GM12891 (cell line): ENCODE data around the gene FOXO1.

ENCODE experiments used
- DNase-seq: peaks from one replicate; pipeline ENCODE4 v3.0.0; 2011; ENCODE audit warnings: low spot score; ENCODE audit not compliant: insufficient read length
- FAIRE-seq: peaks from 2 replicates; lab custom pipeline; 2011; peaks lifted over from hg19 to GRCh38; lab: Jason Lieb, UNC
- PAX5 ChIP-seq: IDR thresholded peaks from 2 replicates; pipeline ENCODE4 v1.6.1; 2011; ENCODE audit warnings: low read length, moderate library complexity, mild to moderate bottlenecking; ENCODE audit not compliant: insufficient read depth, severe bottlenecking
- POLR2A ChIP-seq: IDR thresholded peaks from 2 replicates; pipeline ENCODE4 v1.6.1; 2011; ENCODE audit warnings: low read depth, low read length, control low read depth
- POLR2AphosphoS5 ChIP-seq: IDR thresholded peaks from 2 replicates; pipeline ENCODE4 v1.6.1; 2011; ENCODE audit warnings: low read depth, low read length, control low read depth
- POU2F2 ChIP-seq: IDR thresholded peaks from 2 replicates; pipeline ENCODE4 v1.6.1; 2011; ENCODE audit warnings: low read depth, mild to moderate bottlenecking, control low read depth, low read length, moderate library complexity
- SPI1 ChIP-seq: IDR thresholded peaks from 2 replicates; pipeline ENCODE4 v1.6.1; 2011; ENCODE audit warnings: low read depth, low read length, control low read depth
- TAF1 ChIP-seq: IDR thresholded peaks from 2 replicates; pipeline ENCODE4 v1.6.1; 2011; ENCODE audit warnings: low read depth, low read length, control low read depth

FOXO1 gene

GRCh38 chr13:40656358-40656757 is 10.1 kb downstream of the FOXO1 start:
- FAIRE-seq (no peak), DNase-seq (no peak)
- TF ChIP-seq POLR2AphosphoS5, result no peak
- no peak for TF ChIP-seq POU2F2
- no peak for TF ChIP-seq TAF1
- no peak for TF ChIP-seq POLR2A
- TF ChIP-seq SPI1, result no peak

GRCh38 chr13:40653527-40654318 is 12.7 kb downstream of the FOXO1 start:
- FAIRE-seq (no peak), DNase-seq (no peak)
- TF ChIP-seq PAX5 (no peak), SPI1 (0 out of 2 replicates have a peak, but pooled peaks have one; percentile 9), POU2F2 (no peak), POLR2AphosphoS5 (no peak)

GRCh38 chr13:40652588-40652940 is 13.9 kb downstream of the FOXO1 start:
- DNase-seq, result no peak
- TF ChIP-seq POLR2AphosphoS5 (no peak), PAX5 (no peak), POU2F2 (no peak), TAF1 (no peak), POLR2A (no peak), SPI1 (no peak)

GRCh38 chr13:40651866-40652587 is 14.4 kb downstream of the FOXO1 start:
- FAIRE-seq (peak; percentile 75), DNase-seq (no peak)

More at GRCh38 chr13:40652588-40652940, 13.9 kb downstream of the FOXO1 start:
- FAIRE-seq, result no peak

GRCh38 chr13:40648841-40649240 is 17.6 kb downstream of the FOXO1 start:
- TF ChIP-seq POU2F2 (no peak), POLR2AphosphoS5 (no peak), PAX5 (no peak), SPI1 (no peak), POLR2A (no peak), TAF1 (no peak)

More at GRCh38 chr13:40651866-40652587, 14.4 kb downstream of the FOXO1 start:
- no peak for TF ChIP-seq TAF1
- TF ChIP-seq SPI1, result no peak
- TF ChIP-seq POU2F2, result no peak
- no peak for TF ChIP-seq POLR2AphosphoS5
- no peak for TF ChIP-seq PAX5
- no peak for TF ChIP-seq POLR2A

GRCh38 chr13:40648040-40648439 is 18.4 kb downstream of the FOXO1 start:
- DNase-seq, result no peak
- no peak for FAIRE-seq
- TF ChIP-seq TAF1 (no peak), POLR2AphosphoS5 (no peak), PAX5 (no peak), POLR2A (no peak), SPI1 (no peak), POU2F2 (no peak)

More at GRCh38 chr13:40648841-40649240, 17.6 kb downstream of the FOXO1 start:
- FAIRE-seq, result peak; percentile 72
- no peak for DNase-seq

- no peak for DNase-seq
- no peak for FAIRE-seq
- TF ChIP-seq POLR2AphosphoS5 (no peak), SPI1 (no peak), PAX5 (no peak), TAF1 (no peak), POU2F2 (no peak), POLR2A (no peak)
Observed at GRCh38 chr13:40644838-40645604, 21.4 kb downstream of the FOXO1 start.

GRCh38 chr13:40640845-40641458 is 25.5 kb downstream of the FOXO1 start:
- no peak for FAIRE-seq
- no peak for TF ChIP-seq TAF1
- no peak for TF ChIP-seq POU2F2
- TF ChIP-seq PAX5, result no peak
- no peak for TF ChIP-seq POLR2A
- no peak for TF ChIP-seq POLR2AphosphoS5
- TF ChIP-seq SPI1, result no peak
- DNase-seq, result no peak

GRCh38 chr13:40640202-40640601 is 26.2 kb downstream of the FOXO1 start:
- DNase-seq (no peak), FAIRE-seq (no peak)
- no peak for TF ChIP-seq POLR2AphosphoS5

- TF ChIP-seq POLR2AphosphoS5 (no peak), POLR2A (no peak), TAF1 (no peak), PAX5 (no peak), POU2F2 (no peak), SPI1 (no peak)
- DNase-seq, result no peak
- FAIRE-seq, result no peak
Observed at GRCh38 chr13:40639221-40639681, 27.2 kb downstream of the FOXO1 start.
